ENCODE results near the gene CDKL1. TPM values are rescaled to one million over a fixed set of nuclear protein-coding genes. Genes with fewer than 3 reads are reported as not detected.

CDKL1 gene
- polyA plus RNA-seq, 1 donor (not counting 4 experiments of a cell fraction or from before 2014, with no cell fraction given) = 4.7 TPM

GRCh38 chr14:50432131-50432530 lies 35.5 kb upstream of the CDKL1 start:
- H3K9me3 ChIP-seq (ENCODE audit: control insufficient read depth, low read depth, low read length) = no peaks in the 10 kb centered on the region
- no peaks in the 10 kb centered on the region for H3K9me1 ChIP-seq (ENCODE audit: control insufficient read depth, extremely low read depth, insufficient read depth, low read length)
- H3K36me3 ChIP-seq (ENCODE audit: control insufficient read depth in 2 of 2, extremely low read depth in 1 of 2, insufficient read depth in 2 of 2, low read length in 2 of 2) = peaks cover 3 to 5% of the 10 kb centered on the region in 2 experiments
- no peak overlapping the region for H3K9ac ChIP-seq (ENCODE audit: control insufficient read depth, extremely low read depth, insufficient read depth, low read length)
- no peak overlapping the region for H3K4me2 ChIP-seq (ENCODE audit: control insufficient read depth, extremely low read depth, insufficient read depth, low read depth, low read length)
- no peak overlapping the region for H3K27ac ChIP-seq (ENCODE audit: control insufficient read depth, insufficient read depth, low read length)
- dilution Hi-C loops (cut with MboI; ENCODE audit: extremely low pct_ligation_motif_present, low sequenced_read_pairs) = no loop called here
- FAIRE-seq = no peak
- no peak for TF ChIP-seq EZH2 (IDR thresholded peaks at IDR 0.05; ENCODE audit: low read length)
- H3K4me3 ChIP-seq (ENCODE audit: control insufficient read depth in 2 of 3, extremely low read depth in 1 of 3, insufficient read depth in 2 of 3, low read depth in 1 of 3, low read length in 3 of 3) = no peak overlapping the region
- H3K4me1 ChIP-seq (ENCODE audit: control insufficient read depth, extremely low read depth, insufficient read depth, low read length) = no peaks in the 10 kb centered on the region
- no peaks in the 10 kb centered on the region for H3K79me2 ChIP-seq (ENCODE audit: control insufficient read depth, insufficient read depth, low read length)
- H4K20me1 ChIP-seq (ENCODE audit: control insufficient read depth, extremely low read depth, insufficient read depth, low read length) = no peaks in the 10 kb centered on the region
- no peak overlapping the region for H2AFZ ChIP-seq (ENCODE audit: control insufficient read depth, low read length)
- no peak for DNase-seq (ENCODE audit: low read depth, low spot score)
- H3K27me3 ChIP-seq (ENCODE audit: control insufficient read depth, extremely low read depth, insufficient read depth, low read length) = no peaks in the 10 kb centered on the region

- H2AFZ ChIP-seq (ENCODE audit: control insufficient read depth, low read length) = no peak overlapping the region
- dilution Hi-C loops (cut with MboI; ENCODE audit: extremely low pct_ligation_motif_present, low sequenced_read_pairs) = no loop called here
- H3K79me2 ChIP-seq (ENCODE audit: control insufficient read depth, insufficient read depth, low read length) = no peaks in the 10 kb centered on the region
- H4K20me1 ChIP-seq (ENCODE audit: control insufficient read depth, extremely low read depth, insufficient read depth, low read length) = no peaks in the 10 kb centered on the region
- H3K27me3 ChIP-seq (ENCODE audit: control insufficient read depth, extremely low read depth, insufficient read depth, low read length) = no peaks in the 10 kb centered on the region
- TF ChIP-seq EZH2 (IDR thresholded peaks at IDR 0.05; ENCODE audit: low read length) (no peak), CTCF (optimal IDR thresholded peaks at IDR 0.05 in 1 of 3, IDR thresholded peaks at IDR 0.05 in 1 of 3, conservative IDR thresholded peaks at IDR 0.05 in 1 of 3; ENCODE audit: extremely low read depth in 1 of 3, insufficient read depth in 2 of 3, low read length in 3 of 3) (no peak)
- no peak overlapping the region for H3K9ac ChIP-seq (ENCODE audit: control insufficient read depth, extremely low read depth, insufficient read depth, low read length)
- no peak overlapping the region for H3K27ac ChIP-seq (ENCODE audit: control insufficient read depth, insufficient read depth, low read length)
- H3K4me2 ChIP-seq (ENCODE audit: control insufficient read depth, extremely low read depth, insufficient read depth, low read depth, low read length) = no peak overlapping the region
- FAIRE-seq (no peak), DNase-seq (ENCODE audit: low read depth, low spot score) (no peak)
- H3K4me3 ChIP-seq (ENCODE audit: control insufficient read depth in 2 of 3, extremely low read depth in 1 of 3, insufficient read depth in 2 of 3, low read depth in 1 of 3, low read length in 3 of 3) = no peak overlapping the region
- no peaks in the 10 kb centered on the region for H3K9me1 ChIP-seq (ENCODE audit: control insufficient read depth, extremely low read depth, insufficient read depth, low read length)
- peaks cover 6 to 8% of the 10 kb centered on the region in 2 experiments for H3K36me3 ChIP-seq (ENCODE audit: control insufficient read depth in 2 of 2, extremely low read depth in 1 of 2, insufficient read depth in 2 of 2, low read length in 2 of 2)
- no peaks in the 10 kb centered on the region for H3K9me3 ChIP-seq (ENCODE audit: control insufficient read depth, low read depth, low read length)
- no peaks in the 10 kb centered on the region for H3K4me1 ChIP-seq (ENCODE audit: control insufficient read depth, extremely low read depth, insufficient read depth, low read length)
These were observed 29.1 kb upstream of the CDKL1 start for GRCh38 chr14:50425816-50426215.

GRCh38 chr14:50425105-50425504 lies 28.4 kb upstream of the CDKL1 start:
- Histone ChIP-seq H4K20me1 (ENCODE audit: control insufficient read depth, extremely low read depth, insufficient read depth, low read length) (no peaks in the 10 kb centered on the region), H3K27ac (ENCODE audit: control insufficient read depth, insufficient read depth, low read length) (no peak overlapping the region), H3K4me2 (ENCODE audit: control insufficient read depth, extremely low read depth, insufficient read depth, low read depth, low read length) (no peak overlapping the region), H3K27me3 (ENCODE audit: control insufficient read depth, extremely low read depth, insufficient read depth, low read length) (no peaks in the 10 kb centered on the region), H3K36me3 (ENCODE audit: control insufficient read depth in 2 of 2, extremely low read depth in 1 of 2, insufficient read depth in 2 of 2, low read length in 2 of 2) (peaks cover 6 to 8% of the 10 kb centered on the region in 2 experiments), H3K9ac (ENCODE audit: control insufficient read depth, extremely low read depth, insufficient read depth, low read length) (no peak overlapping the region), H3K4me3 (ENCODE audit: control insufficient read depth in 2 of 3, extremely low read depth in 1 of 3, insufficient read depth in 2 of 3, low read depth in 1 of 3, low read length in 3 of 3) (no peak overlapping the region), H3K79me2 (ENCODE audit: control insufficient read depth, insufficient read depth, low read length) (no peaks in the 10 kb centered on the region), H3K9me1 (ENCODE audit: control insufficient read depth, extremely low read depth, insufficient read depth, low read length) (no peaks in the 10 kb centered on the region), H3K4me1 (ENCODE audit: control insufficient read depth, extremely low read depth, insufficient read depth, low read length) (no peaks in the 10 kb centered on the region), H3K9me3 (ENCODE audit: control insufficient read depth, low read depth, low read length) (no peaks in the 10 kb centered on the region), H2AFZ (ENCODE audit: control insufficient read depth, low read length) (no peak overlapping the region)
- no peak for FAIRE-seq
- no peak for DNase-seq (ENCODE audit: low read depth, low spot score)
- no peak for TF ChIP-seq EZH2 (IDR thresholded peaks at IDR 0.05; ENCODE audit: low read length)
- no peak for TF ChIP-seq CTCF (optimal IDR thresholded peaks at IDR 0.05 in 1 of 3, IDR thresholded peaks at IDR 0.05 in 1 of 3, conservative IDR thresholded peaks at IDR 0.05 in 1 of 3; ENCODE audit: extremely low read depth in 1 of 3, insufficient read depth in 2 of 3, low read length in 3 of 3)
- dilution Hi-C loops (cut with MboI; ENCODE audit: extremely low pct_ligation_motif_present, low sequenced_read_pairs) = no loop called here

Measured in keratinocyte (primary cell).